Keratinocyte (primary cell): ENCODE measurements around the gene FUCA1.

ENCODE experiments used
- CTCF ChIP-seq, 3 experiments: IDR thresholded peaks in 1 of 3; conservative IDR thresholded peaks in 1 of 3; optimal IDR thresholded peaks in 1 of 3; 2 replicates in 2 of 3; 3 replicates in 1 of 3; pipeline versions ENCODE3 to v1.5.1; 2011; ENCODE audit warnings: low read length in 3 of 3, mild to moderate bottlenecking in 3 of 3, moderate library complexity in 2 of 3, control low read depth in 1 of 3, inconsistent platforms in 1 of 3; ENCODE audit not compliant: insufficient read depth in 2 of 3; ENCODE audit errors: extremely low read depth in 1 of 3
- EZH2 ChIP-seq: IDR thresholded peaks from one replicate; pipeline ENCODE4 v1.6.1; 2012; ENCODE audit warnings: inconsistent platforms, mild to moderate bottlenecking, low read length, moderate library complexity

GRCh38 chr1:23910144-23910543, 42.1 kb upstream of the FUCA1 start:
- no peak for TF ChIP-seq CTCF (optimal IDR thresholded peaks at IDR 0.05 in 1 of 3, IDR thresholded peaks at IDR 0.05 in 1 of 3, conservative IDR thresholded peaks at IDR 0.05 in 1 of 3; ENCODE audit: extremely low read depth in 1 of 3, insufficient read depth in 2 of 3, low read length in 3 of 3)
- no peak for TF ChIP-seq EZH2
